HG03520 (cell line): ENCODE measurements around the gene ITIH2.
"Not testable (repeated sequence)": the region's sequence is repeated elsewhere in the genome, so short reads cannot be mapped to it uniquely, and the experiment has no call there.

ENCODE experiments used
- ATAC-seq: cut with Tn5 transposase; IDR thresholded peaks from one replicate; pipeline ENCODE4 v1.9.1; 2021; ENCODE audit warnings: mild to moderate bottlenecking, moderate library complexity; ENCODE audit not compliant: unreplicated experiment

The ITIH2 gene, protein sequence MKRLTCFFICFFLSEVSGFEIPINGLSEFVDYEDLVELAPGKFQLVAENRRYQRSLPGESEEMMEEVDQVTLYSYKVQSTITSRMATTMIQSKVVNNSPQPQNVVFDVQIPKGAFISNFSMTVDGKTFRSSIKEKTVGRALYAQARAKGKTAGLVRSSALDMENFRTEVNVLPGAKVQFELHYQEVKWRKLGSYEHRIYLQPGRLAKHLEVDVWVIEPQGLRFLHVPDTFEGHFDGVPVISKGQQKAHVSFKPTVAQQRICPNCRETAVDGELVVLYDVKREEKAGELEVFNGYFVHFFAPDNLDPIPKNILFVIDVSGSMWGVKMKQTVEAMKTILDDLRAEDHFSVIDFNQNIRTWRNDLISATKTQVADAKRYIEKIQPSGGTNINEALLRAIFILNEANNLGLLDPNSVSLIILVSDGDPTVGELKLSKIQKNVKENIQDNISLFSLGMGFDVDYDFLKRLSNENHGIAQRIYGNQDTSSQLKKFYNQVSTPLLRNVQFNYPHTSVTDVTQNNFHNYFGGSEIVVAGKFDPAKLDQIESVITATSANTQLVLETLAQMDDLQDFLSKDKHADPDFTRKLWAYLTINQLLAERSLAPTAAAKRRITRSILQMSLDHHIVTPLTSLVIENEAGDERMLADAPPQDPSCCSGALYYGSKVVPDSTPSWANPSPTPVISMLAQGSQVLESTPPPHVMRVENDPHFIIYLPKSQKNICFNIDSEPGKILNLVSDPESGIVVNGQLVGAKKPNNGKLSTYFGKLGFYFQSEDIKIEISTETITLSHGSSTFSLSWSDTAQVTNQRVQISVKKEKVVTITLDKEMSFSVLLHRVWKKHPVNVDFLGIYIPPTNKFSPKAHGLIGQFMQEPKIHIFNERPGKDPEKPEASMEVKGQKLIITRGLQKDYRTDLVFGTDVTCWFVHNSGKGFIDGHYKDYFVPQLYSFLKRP

DNA sequence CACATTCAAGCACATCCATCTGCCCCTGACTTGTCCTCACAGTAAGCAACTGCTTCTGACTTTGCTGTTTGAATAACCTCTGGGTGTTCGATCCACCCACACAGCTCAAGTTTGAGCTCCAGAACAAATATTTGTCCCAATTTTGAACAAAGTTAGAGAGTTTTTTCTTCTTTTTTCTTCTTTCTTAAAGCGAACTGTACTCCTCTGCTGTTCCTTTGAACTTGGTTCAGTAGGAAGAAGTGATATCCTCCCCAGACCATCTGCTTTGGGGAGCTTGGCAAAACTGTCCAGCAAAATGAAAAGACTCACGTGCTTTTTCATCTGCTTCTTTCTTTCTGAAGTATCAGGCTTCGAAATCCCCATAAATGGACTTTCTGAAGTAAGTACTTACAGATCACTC lies at the start of gene ITIH2:
Gene ITIH2 (plus strand): TSS at position 177 of the 400 bp plus-strand sequence. CDS start 119 bp downstream, at position 296.
- ATAC-seq: no peak

DNA sequence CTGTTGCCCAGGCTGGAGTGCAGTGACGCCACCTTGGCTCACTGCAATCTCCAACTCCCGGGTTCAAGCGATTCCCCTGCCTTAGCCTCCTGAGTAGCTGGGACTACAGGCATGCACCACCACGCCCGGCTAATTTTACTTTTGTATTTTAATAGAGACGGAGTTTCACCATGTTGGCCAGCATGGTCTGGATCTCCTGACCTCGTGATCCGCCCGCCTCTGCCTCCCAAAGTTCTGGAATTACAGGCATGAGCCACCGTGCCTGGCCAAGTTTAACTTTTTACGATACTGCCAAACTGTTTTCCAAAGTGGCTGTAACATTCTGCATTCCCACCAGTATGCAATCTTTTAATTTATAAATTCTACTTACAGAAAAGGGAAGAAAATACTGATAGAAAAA lies 46.0 kb upstream of the ITIH2 start:
- ATAC-seq: not testable (repeated sequence)

DNA sequence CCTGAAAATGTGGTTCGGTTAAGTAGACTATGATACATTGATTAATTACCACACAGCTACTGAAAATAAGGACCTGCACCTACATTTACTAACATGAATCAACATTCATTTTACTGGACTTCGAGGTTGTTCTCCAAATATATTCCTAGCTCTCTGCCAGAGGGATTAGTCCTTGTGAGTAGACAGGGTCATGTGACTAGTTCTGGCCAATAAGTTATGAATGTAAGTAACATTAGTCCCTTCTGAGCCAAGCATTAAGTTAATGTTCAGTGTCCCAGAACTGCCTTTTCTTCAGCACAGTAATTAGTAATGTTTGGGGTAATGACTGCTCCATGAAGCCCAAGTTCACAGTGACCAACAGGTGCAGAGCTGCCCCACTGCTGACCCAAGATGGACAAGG lies 45.6 kb upstream of the ITIH2 start:
- no peak for ATAC-seq

DNA sequence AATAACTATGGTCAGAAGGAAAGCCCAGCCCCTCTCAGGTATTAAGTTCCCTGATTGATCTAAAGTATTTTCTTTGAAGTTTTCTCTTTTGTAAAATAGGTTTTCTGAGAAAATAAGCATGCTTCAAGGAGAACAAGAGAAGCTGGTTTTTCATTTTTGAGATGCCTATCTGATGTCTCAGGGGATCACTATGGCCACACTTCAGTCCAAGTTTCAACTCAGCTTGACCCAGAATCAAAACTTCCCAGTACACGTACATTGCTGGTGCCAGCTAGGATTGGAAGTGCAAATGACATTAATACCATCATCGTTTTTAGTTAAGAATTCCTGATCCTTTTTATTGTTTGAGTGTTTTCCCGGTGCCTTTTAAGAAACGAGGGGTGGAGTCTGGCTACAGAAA lies 43.6 kb upstream of the ITIH2 start:
- no peak for ATAC-seq

DNA sequence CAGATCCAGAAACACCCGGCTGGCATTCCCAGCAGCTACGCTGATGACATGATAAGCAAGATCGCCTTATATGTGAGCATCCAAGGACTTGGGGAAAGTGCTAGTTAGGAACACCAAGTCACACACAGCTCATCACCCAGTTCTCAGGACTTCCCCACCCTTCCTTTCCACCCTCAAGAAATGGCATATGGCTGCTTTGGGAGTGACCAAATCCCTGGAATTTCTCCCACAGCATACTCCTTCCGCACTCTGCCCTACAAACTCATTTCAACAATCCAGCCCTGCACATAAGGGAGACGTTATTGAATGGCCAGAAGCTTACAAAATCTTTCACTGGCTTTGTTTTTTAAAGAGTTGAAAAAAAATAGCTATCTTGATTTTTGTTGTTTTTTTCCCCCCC lies 40.6 kb upstream of the ITIH2 start:
- ATAC-seq: no peak

DNA sequence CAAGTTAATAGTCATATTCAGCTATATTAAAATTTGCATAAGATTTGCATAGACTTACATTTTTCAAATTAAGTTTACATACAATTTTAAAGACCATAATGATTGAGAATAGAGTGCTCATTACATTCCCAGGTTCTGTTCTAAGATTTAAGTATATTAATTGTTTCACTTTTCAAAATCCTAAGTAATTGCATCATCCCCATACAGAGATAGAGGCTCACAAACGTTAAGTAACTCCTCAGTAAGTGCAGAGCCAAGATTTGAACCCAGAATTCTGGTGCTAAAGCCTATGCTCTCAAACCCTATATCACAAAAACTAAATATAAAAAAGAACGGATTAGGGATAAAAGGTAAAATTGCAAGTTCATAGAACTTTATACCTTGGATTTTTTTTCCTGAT lies 38.4 kb upstream of the ITIH2 start:
- no peak for ATAC-seq

DNA sequence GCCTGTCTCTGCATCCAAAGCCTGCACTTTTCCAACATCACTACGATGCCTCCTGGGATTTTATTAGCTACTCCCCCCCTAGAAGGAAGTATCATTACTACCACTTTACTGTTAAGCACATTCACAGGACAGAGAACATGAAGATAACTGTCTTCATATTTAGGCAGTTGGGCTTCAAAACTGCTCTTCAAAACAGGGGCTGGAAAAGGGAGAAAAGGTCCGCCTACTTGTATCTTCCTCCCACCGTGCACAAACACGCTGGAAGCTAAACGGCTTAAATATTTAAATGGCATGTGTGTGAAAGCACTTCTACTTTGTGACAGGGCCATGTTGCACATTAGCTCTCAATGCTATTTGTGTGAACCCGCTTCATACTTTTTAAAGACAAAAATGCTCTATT lies 37.3 kb upstream of the ITIH2 start:
- ATAC-seq: no peak

DNA sequence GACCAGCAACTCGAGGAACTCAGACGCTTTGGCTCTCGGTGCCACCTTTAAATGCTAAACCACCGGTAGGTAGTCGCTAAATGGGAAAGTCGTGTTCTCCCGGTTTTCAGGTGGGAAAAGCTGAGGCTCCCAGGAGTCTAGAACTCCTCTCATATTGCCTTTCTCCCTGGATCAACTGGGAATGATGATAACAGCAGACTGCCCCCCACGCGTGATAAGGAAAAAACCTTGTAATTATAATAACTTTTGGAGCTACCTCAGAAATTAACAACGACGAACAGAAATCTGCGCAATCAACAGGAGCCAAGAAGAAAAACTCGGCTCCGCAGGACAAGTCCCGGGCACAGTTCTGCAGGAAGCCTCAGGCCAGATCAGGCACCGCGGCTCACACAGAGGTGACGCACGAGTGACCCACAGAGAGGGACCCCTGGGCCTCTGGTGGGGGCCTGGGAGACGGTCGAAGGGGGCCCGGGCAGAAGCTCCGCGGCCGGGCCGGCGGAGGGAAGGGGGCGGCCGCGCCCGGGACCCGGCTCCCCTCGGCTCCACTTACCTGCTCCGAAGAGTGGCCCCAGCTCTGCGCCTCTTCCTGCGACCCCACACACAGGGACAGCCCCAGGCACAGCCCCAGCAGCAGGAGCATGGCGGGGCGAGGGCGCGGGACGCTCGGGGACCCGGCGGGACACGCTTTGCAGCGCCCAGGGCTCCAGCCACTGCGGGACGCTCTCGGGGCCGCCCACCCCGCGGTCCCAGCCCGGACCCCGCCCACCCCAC lies 36.7 kb upstream of the ITIH2 start, which contains the start of gene ITIH5:
Gene ITIH5 (minus strand): TSS at position 714 of the 771 bp plus-strand sequence. CDS start 74 bp downstream, at position 640.
- ATAC-seq: no peak

DNA sequence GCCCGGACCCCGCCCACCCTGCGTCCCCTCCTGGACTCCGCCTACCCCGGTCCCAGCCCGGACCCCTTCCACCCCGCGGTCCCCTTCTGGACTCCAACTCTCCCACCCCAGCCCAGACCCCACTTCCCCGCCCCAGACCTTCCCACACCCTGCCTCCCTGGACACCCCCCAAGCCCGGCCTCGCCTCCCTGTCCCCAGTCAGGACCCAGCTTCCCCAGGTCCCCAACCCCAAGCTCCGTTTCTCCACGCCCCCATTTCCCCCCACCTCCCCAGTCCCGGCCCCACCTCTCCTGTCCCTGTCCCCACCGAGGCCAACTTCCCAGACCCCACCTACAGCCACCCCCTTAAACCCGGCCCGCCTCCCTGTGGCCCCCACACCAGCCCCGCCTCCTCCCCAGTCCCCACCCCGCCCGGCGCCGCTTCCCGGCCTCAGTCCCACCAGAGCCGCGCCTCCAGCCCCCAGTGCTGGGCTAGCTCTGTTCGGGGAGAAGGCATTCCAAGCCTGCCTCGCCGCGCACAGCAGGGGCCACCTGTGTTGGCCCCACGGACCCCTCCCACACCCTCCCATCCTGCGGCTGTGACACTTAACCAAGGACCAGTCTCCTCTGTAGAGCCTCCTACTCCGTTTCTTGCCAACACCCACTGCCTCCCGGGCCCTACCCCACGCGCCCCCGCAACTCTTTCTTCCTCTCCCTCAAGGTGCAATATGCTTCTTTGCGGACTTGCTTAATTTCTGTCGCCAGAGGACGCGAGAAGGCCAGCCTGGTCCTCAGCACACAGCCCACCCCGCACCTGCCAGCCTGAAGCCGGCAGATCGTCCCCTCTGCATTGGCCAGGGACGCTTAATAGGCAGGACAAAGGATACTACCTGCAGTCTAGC lies 35.6 kb upstream of the ITIH2 start:
- no peak for ATAC-seq

DNA sequence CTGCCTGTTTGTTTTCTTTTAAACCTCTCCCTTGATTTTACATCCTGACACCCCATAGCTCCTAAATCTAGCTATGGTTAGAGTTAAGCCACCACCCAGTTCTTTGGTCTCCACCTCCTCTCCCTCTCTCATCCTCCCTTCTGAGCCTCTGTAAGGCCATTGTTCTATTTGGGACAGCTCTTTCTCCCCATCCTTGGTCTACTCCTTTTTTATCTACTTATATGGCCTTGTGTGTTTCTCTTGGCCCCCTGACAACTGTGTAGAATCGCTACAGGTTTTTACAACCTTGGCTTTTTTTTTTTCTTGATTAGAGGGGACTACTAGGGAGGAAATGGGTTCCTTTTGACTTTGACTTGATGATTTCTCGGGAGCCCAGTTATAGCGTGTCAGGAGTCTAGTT lies 33.0 kb upstream of the ITIH2 start:
- no peak for ATAC-seq

DNA sequence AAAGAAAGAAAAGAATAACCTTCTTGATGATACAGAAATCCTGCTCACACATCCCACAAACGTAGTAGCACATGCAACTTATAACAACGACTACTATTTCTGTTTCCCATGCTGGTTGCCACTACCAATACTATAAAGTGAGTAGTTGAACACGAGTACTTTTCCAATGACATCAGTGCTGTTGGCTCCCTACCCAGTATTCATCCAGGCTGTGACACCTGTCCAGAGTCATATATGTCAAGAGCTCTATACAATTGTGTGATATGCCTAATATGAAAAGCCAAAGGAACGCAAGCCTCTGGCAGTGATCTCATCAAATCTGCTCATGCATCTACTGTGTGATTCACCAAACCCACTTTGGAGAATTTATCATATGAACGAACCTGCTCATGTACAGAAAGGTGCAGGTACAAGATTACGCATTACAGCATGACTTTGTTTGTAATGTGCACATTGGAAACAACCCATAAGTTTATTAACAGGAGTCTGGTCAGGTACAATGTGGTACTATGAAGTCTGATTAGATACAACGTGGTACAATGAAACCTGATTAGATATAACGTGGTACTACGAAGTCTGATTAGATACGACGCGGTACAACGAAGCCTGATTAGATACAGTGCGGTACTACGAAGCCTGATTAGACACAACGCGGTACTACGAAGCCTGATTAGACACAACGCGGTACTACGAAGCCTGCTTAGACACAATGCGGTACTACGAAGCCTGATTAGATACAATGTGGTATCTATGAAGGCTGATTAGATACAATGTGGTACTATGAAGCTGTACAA lies 30.6 kb upstream of the ITIH2 start:
- ATAC-seq: no peak

DNA sequence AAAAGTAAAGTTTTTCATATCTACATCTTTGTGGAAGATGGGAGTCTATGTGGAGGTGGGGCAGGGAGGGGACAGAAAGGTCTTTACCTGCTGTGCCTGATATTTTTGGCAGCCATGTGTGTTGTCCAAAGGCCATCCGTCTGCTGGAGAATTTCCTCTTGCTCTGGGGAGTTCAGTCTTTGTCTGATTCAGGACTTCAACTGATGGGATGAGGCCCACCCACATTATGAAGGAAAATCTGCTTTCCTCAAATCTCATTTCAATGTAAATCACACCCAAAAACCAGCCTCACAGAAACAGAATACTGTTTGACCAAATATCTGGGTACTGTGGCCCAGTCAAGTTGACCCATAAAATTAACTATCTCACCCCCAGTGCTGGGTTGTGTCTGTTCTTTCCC lies 23.9 kb upstream of the ITIH2 start:
- ATAC-seq: no peak

DNA sequence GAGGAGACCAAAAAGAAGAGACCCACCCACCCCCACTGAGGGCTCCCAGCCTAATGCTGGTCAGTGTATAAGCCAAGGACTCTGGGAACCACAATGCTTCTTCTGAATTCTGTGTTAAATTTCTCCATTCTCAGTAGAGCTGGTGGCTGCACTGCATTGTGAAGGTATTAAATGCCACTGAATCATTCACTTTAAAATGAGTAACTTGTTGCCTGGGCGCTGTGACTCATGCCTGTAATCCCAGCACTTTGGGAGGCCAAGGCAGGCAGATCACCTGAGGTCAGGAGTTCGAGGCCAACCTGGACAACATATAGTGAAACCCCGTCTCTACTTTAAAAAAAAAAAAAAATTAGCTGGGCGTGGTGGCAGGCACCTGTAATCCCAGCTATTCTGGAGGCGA lies 23.0 kb upstream of the ITIH2 start:
- not testable (repeated sequence) for ATAC-seq

DNA sequence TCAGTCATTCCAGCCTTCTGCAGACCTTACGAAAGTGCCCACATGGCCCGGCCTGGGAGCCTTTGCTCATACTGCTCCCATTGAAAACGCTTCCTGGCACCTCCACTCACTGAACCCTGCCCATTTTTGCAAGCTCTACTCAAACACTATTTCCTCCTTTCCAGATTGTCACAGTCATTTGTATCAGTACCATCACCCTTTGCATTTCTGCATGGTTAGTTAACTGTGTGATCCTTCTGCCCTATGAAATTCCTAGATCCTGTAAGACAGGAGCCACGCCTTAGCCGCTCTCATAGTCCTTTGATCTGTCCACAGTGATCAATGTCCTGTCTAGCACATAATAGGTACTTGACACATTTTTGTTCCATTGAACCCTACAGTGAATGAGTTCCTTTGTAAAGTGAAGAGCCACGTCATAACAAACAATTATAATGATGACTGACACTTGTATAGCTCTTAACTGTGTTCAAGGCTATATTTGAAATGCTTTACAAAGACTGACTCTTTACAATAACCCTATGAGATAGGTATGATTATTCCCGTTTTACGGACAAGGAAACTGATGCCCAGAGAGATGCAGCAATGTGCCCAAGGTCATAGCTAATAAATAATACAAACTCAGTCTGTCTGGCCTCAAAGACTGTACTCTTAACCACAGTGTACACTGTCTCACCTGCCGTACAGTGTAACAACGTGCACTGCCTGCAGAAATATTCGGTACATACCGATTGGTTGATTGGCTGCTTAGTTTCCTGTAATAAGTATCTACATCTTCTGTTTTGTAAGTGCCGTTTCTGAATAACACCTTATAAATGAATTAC lies 16.6 kb upstream of the ITIH2 start:
- ATAC-seq: no peak

DNA sequence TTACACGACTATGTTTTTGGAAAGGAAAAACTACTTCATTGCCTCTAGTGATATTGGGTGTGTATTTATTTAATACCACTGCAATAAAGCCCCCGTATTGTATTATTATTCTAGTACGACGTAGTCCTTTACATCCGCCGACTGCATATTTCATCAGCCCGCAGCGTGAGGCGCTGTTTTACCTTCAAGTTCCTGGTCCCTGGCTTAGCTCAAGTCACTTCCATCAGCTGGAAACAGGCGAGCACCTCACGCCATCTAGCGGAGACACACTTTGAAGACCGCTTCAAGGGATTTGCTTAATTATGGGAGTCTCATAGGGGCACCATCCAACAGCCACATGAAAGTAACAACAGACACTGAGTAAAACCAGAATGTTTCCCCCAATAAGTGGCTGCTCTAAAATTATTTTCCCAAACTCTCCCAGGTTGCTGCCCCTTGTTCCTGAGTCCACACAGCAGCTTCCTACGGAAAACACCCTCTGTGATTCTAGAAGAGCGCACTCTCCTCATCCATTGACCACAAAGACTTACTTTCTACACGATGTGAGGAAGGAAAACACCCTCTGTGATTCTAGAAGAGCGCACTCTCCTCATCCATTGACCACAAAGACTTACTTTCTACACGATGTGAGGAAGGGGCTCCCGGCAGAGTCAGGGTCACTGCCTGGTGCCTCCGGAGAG lies 15.7 kb upstream of the ITIH2 start:
- ATAC-seq: peak; percentile 95

DNA sequence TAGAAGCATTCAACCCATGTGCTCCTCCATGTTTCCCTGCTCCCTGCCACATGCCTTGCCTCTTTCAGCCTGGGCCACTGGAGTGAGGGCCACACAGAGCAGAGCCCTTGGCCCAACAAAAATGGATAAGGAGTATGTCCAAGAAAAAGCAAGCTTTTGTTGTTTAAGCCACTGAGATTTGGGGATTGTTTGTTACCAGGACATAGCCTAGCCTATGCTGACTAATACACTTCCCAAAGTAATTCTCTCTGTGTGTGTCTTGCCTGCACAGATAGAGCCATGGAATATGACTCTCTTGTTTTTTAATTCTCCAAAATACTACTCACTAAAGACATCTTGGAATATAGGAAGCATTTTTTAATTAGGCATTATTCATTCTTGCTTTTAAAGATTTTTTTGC lies 13.5 kb upstream of the ITIH2 start:
- ATAC-seq: no peak

DNA sequence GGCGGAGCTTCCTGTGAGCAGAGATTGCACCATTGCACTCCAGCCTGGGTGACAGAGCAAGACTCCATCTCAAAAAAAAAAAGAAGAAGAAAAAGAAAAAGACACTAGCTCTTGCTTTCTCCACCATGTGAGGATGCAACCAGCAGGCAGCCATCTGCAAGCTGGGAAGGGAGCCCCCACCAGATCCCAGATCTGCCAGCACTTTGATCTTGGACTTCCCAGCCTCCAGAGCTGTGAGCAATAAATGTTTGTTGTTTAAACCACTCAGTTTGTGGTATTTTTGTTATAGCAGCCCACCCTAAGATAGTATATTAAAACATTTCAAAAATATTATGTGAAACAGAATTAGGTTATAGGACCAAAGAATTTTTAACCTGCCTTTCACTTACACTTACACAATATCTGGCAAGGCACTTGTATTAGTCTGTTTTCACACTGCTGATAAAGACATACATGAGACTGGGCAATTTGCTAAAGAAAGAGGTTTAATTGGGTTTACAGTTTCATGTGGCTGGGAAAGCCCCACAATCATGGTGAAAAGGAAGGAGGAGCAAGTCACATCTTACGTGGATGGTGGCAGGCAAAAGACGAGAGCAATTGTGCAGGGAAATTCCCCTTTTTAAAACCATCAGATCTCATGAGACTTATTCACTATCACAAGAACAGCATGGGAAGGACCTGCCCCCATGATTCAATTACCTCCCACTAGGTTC lies 12.1 kb upstream of the ITIH2 start:
- not testable (repeated sequence) for ATAC-seq
